Measurements from ENCODE around the gene IPO13. TPM values are rescaled to one million over a fixed set of nuclear protein-coding genes. Genes with fewer than 3 reads are reported as not detected.

IPO13 gene
- 13.1 and 18.5 TPM in 2 replicates for total RNA-seq
- 12.8 and 19.1 TPM in 2 replicates for polyA plus RNA-seq
- polyA plus RNA-seq (2012) = 16.7 and 20.3 TPM in 2 replicates
- polyA minus RNA-seq (ENCODE audit: low replicate concordance) = 115 and 130 TPM in 2 replicates

DNA sequence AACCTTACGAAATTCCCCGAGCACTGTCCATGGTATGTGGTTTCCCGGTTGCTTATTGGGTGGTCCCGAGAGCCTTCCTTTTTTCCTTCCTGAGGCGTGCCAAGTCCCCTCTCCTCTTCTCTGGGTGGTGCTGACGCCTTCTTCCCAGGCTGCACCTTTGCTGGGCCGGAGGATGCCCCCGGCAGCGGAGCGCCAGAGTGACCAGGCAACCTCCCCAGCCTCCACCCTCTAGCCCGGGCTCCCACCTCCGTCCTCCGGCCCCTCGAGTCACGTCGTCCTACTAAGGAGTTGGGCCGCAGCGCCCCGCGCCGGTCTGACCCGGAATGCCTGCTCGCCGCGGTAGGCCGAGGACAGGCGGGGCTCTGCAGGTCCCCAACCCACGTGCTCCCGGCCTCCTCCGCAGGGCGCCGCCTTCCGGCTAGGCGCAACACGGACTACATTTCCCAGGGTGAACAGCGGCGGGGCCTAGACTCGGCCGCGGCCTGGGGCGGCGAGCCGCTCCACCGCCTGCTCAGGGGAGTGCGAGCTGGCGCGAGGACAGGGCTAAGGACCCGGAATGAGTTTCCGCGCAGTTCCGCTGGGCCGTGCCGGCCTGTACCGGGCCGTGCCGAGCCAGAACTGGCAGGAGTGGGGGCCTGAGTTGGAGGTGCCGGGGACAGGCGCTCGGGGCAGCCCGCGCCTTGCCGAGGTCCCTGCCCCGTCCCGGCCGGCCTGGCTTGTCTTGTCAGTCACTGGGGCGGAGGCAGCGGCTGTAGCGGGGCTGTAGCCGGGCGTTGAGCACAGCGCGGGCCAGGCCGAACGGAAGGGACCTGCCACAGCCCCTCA, at the start of gene IPO13:
IPO13 (plus strand) TSS at position 715 of the 825 bp plus-strand sequence. CDS start 651 bp downstream, outside the sequence.
- Histone ChIP-seq H3K27ac (ENCODE audit: insufficient read depth, low read length) (peak within 1 kb of the TSS; percentile 98), H2AFZ (ENCODE audit: low read length) (peak within 1 kb of the TSS; percentile 87), H4K20me1 (ENCODE audit: control insufficient read depth, extremely low read depth, insufficient read depth, low read length) (no peaks in the 10 kb centered on the region), H3K4me3 (replicated peaks in 1 of 4; ENCODE audit: control extremely low read depth in 1 of 4, insufficient read depth in 1 of 4, low read depth in 3 of 4, low read length in 4 of 4) (peak within 1 kb of the TSS; percentile 69 to 96 (median 79)), H3K4me1 (ENCODE audit: control insufficient read depth, extremely low read depth, insufficient read depth, low read length) (peaks cover 3% of the 10 kb centered on the region), H3K9me3 (ENCODE audit: control insufficient read depth, insufficient read depth, low read depth, low read length) (no peaks in the 10 kb centered on the region), H3K27me3 (ENCODE audit: control insufficient read depth, insufficient read depth, low read length) (no peaks in the 10 kb centered on the region), H3K36me3 (ENCODE audit: control insufficient read depth, insufficient read depth, low read length) (peaks cover 2% of the 10 kb centered on the region), H3K79me2 (ENCODE audit: control insufficient read depth, insufficient read depth, low read length) (peaks cover 17% of the 10 kb centered on the region), H3K4me2 (ENCODE audit: extremely low read depth, insufficient read depth, low read length) (peak within 1 kb of the TSS; percentile 95), H3K9ac (ENCODE audit: insufficient read depth, low read length) (peak within 1 kb of the TSS; percentile 99)
- peak; percentile 94 to 95 for DNase-seq (ENCODE audit: low read depth in 2 of 2)
- TF ChIP-seq EZH2 (IDR thresholded peaks at IDR 0.05; ENCODE audit: low read length, missing control alignments) = no peak
- TF ChIP-seq, protein P1, sequence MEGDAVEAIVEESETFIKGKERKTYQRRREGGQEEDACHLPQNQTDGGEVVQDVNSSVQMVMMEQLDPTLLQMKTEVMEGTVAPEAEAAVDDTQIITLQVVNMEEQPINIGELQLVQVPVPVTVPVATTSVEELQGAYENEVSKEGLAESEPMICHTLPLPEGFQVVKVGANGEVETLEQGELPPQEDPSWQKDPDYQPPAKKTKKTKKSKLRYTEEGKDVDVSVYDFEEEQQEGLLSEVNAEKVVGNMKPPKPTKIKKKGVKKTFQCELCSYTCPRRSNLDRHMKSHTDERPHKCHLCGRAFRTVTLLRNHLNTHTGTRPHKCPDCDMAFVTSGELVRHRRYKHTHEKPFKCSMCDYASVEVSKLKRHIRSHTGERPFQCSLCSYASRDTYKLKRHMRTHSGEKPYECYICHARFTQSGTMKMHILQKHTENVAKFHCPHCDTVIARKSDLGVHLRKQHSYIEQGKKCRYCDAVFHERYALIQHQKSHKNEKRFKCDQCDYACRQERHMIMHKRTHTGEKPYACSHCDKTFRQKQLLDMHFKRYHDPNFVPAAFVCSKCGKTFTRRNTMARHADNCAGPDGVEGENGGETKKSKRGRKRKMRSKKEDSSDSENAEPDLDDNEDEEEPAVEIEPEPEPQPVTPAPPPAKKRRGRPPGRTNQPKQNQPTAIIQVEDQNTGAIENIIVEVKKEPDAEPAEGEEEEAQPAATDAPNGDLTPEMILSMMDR (conservative IDR thresholded peaks at IDR 0.05 in 1 of 2, IDR thresholded peaks at IDR 0.05 in 1 of 2; ENCODE audit: low read depth in 1 of 2, low read length in 2 of 2) = peak; percentile 43

DNA sequence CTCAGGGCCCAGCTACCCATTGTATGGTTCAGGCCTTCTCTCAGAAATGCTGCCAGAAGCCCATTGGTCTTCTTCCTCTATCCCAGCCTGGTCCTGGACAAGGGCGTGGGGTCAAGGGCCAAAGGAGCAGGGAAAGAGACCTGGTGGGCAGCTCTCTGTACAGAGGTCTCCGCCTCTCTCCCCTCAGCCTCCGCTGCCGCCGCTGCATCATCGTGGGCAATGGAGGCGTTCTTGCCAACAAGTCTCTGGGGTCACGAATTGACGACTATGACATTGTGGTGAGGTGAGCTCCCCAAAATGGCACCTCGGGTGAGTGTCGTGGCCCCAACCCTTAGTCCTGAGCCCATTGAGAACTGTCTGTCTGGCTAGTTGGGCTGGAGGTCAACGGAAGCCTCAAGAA, 47.8 kb upstream of the IPO13 start:
- TF ChIP-seq, protein P1 (conservative IDR thresholded peaks at IDR 0.05 in 1 of 2, IDR thresholded peaks at IDR 0.05 in 1 of 2; ENCODE audit: low read depth in 1 of 2, low read length in 2 of 2) = no peak
- TF ChIP-seq EZH2 (IDR thresholded peaks at IDR 0.05; ENCODE audit: low read length, missing control alignments) = no peak
- Histone ChIP-seq H3K9ac (ENCODE audit: insufficient read depth, low read length) (no peak overlapping the region), H3K79me2 (ENCODE audit: control insufficient read depth, insufficient read depth, low read length) (no peaks in the 10 kb centered on the region), H3K27ac (ENCODE audit: insufficient read depth, low read length) (no peak overlapping the region), H3K4me3 (replicated peaks in 1 of 4; ENCODE audit: control extremely low read depth in 1 of 4, insufficient read depth in 1 of 4, low read depth in 3 of 4, low read length in 4 of 4) (no peak overlapping the region), H3K9me3 (ENCODE audit: control insufficient read depth, insufficient read depth, low read depth, low read length) (no peaks in the 10 kb centered on the region), H3K27me3 (ENCODE audit: control insufficient read depth, insufficient read depth, low read length) (no peaks in the 10 kb centered on the region), H4K20me1 (ENCODE audit: control insufficient read depth, extremely low read depth, insufficient read depth, low read length) (no peaks in the 10 kb centered on the region), H2AFZ (ENCODE audit: low read length) (no peak overlapping the region), H3K36me3 (ENCODE audit: control insufficient read depth, insufficient read depth, low read length) (peaks cover 3% of the 10 kb centered on the region), H3K4me1 (ENCODE audit: control insufficient read depth, extremely low read depth, insufficient read depth, low read length) (no peaks in the 10 kb centered on the region), H3K4me2 (ENCODE audit: extremely low read depth, insufficient read depth, low read length) (no peak overlapping the region)
- DNase-seq (ENCODE audit: low read depth in 2 of 2) = no peak

GRCh38 chr1:43900386-43900785, 46.4 kb upstream of the IPO13 start:
- H3K27ac ChIP-seq (ENCODE audit: insufficient read depth, low read length) = no peak overlapping the region
- peaks cover 3% of the 10 kb centered on the region for H3K36me3 ChIP-seq (ENCODE audit: control insufficient read depth, insufficient read depth, low read length)
- no peaks in the 10 kb centered on the region for H3K79me2 ChIP-seq (ENCODE audit: control insufficient read depth, insufficient read depth, low read length)
- no peaks in the 10 kb centered on the region for H3K27me3 ChIP-seq (ENCODE audit: control insufficient read depth, insufficient read depth, low read length)
- no peak overlapping the region for H3K9ac ChIP-seq (ENCODE audit: insufficient read depth, low read length)
- no peak for DNase-seq (ENCODE audit: low read depth in 2 of 2)
- no peaks in the 10 kb centered on the region for H3K4me1 ChIP-seq (ENCODE audit: control insufficient read depth, extremely low read depth, insufficient read depth, low read length)
- H4K20me1 ChIP-seq (ENCODE audit: control insufficient read depth, extremely low read depth, insufficient read depth, low read length) = no peaks in the 10 kb centered on the region
- no peaks in the 10 kb centered on the region for H3K9me3 ChIP-seq (ENCODE audit: control insufficient read depth, insufficient read depth, low read depth, low read length)
- no peak overlapping the region for H3K4me2 ChIP-seq (ENCODE audit: extremely low read depth, insufficient read depth, low read length)
- H2AFZ ChIP-seq (ENCODE audit: low read length) = no peak overlapping the region
- TF ChIP-seq EZH2 (IDR thresholded peaks at IDR 0.05; ENCODE audit: low read length, missing control alignments) = no peak
- TF ChIP-seq, protein P1 (conservative IDR thresholded peaks at IDR 0.05 in 1 of 2, IDR thresholded peaks at IDR 0.05 in 1 of 2; ENCODE audit: low read depth in 1 of 2, low read length in 2 of 2) = no peak
- no peak overlapping the region for H3K4me3 ChIP-seq (replicated peaks in 1 of 4; ENCODE audit: control extremely low read depth in 1 of 4, insufficient read depth in 1 of 4, low read depth in 3 of 4, low read length in 4 of 4)
